Heart left ventricle (tissue), 16 donors: ENCODE results near the gene NRROS. TPM values are rescaled to one million over a fixed set of nuclear protein-coding genes. Genes with fewer than 3 reads are reported as not detected.

ENCODE experiments used
- ATAC-seq, 4 donors: fragments of 200-7000 bp; cut with Tn5 transposase; one replicate each; pipeline ENCODE4 v1.9.1; 2020 to 2022; ENCODE audit warnings: moderate library complexity in 4 of 4, mild to moderate bottlenecking in 3 of 4, moderate number of reproducible peaks in 1 of 4
- DNase-seq, 5 donors: peaks; one replicate each; pipeline ENCODE4 v3.0.0-alpha.2; 2020
- H3K27ac ChIP-seq, 12 donors: fragments of 200-600 bp; sonication (generic) in 4 of 12; one replicate each; pipeline versions ENCODE4 v1.5.0 to v1.8.0; 2016 to 2022; ENCODE audit warnings: mild to moderate bottlenecking in 2 of 12
- H3K27me3 ChIP-seq, 9 donors: fragments of 200-600 bp; sonication (generic) in 2 of 9; one replicate each; pipeline versions ENCODE4 v1.5.1 to v1.8.0; 2016 to 2022; ENCODE audit warnings: mild to moderate bottlenecking in 3 of 9
- H3K36me3 ChIP-seq, 9 donors: fragments of 200-600 bp; sonication (generic) in 2 of 9; one replicate each; pipeline versions ENCODE4 v1.5.0 to v1.8.0; 2018 to 2022; ENCODE audit warnings: mild to moderate bottlenecking in 2 of 9
- H3K4me1 ChIP-seq, 12 donors: fragments of 200-600 bp; sonication (generic) in 4 of 12; one replicate each; pipeline versions ENCODE4 v1.5.0 to v1.8.0; 2016 to 2022; ENCODE audit warnings: mild to moderate bottlenecking in 3 of 12
- H3K4me3 ChIP-seq, 12 donors: fragments of 200-600 bp; sonication (generic) in 4 of 12; one replicate each; pipeline versions ENCODE4 v1.5.0 to v1.8.0; 2017 to 2022; ENCODE audit warnings: mild to moderate bottlenecking in 9 of 12, moderate library complexity in 4 of 12
- H3K9me3 ChIP-seq, 12 donors: fragments of 200-600 bp; sonication (generic) in 4 of 12; one replicate each; pipeline versions ENCODE4 v1.5.0 to v1.8.0; 2016 to 2022; ENCODE audit warnings: mild to moderate bottlenecking in 1 of 12
- CTCF ChIP-seq, 12 donors: fragments of 200-600 bp; sonication (generic) in 4 of 12; IDR thresholded peaks; one replicate each; pipeline versions ENCODE4 v1.5.0 to v1.8.0; 2018 to 2022; ENCODE audit warnings: antibody characterized with exemption in 12 of 12, mild to moderate bottlenecking in 5 of 12
- POLR2A ChIP-seq, 2 donors: fragments of 450-650 bp; IDR thresholded peaks; one replicate each; pipeline ENCODE4 v1.6.1; 2017; ENCODE audit warnings: antibody characterized with exemption in 2 of 2, mild to moderate bottlenecking in 2 of 2, moderate library complexity in 2 of 2
- WGBS, 4 donors: extraction: QIAGEN DNeasy Blood & Tissue Kit in 2 of 4; methylation state at CpG; one replicate each; pipeline versions ENCODE4 v1.1.5 to v1.1.7; 2013 to 2018; 5-methylcytosine and 5-hydroxymethylcytosine counted together
- intact Hi-C, 10 donors: fragments of 100-400 bp; cut with DNase I; formaldehyde crosslinking; loops; one replicate each; pipeline versions ENCODE4 v1.11.1 to v1.14.2; 2022
- polyA plus RNA-seq, 2 donors: library from polyadenylated mRNA; stranded (reverse); fragments of 200-250 nt; gene quantifications; one replicate each; pipeline ENCODE4 v1.2.3, GENCODE V29; 2013
- total RNA-seq, 9 donors: library from RNA; depleted of rRNA in 2 of 9; stranded (reverse); fragments of >200 nt in 2 of 9; fragmentation: NEBNext Ultra II Directional in 3 of 9; extraction: Animal tissue kit (Norgen Biotek cat#: 25700) in 3 of 9; gene quantifications; one replicate each; pipeline versions ENCODE4 v1.1.0 to v1.2.4, GENCODE V29; 2016 to 2023
- donor health status: ischemic (EF 13 %, LVEDD 7.1; RV severe dilation, severe dysfunction).
- donor health status: healthy with polysubstance abuse.
- donor health status: DM: no; HTN: yes; CAD: no.
- donor health status: DM: no; HTN: no; CAD: no.
- donor health status: ischemic (EF 25% LVEDD 6.9; RV normal size, moderate dysfunction).
- donor health status: ischemic (EF 25% LVEDD 5.7; RV mildly dilated, moderate dysfunction).
- donor health status: healthy.
- donor health status: DM: yes; HTN: yes; CAD: no.
- donor health status: ischemic (EF 35%, LVEDD 5.7; RV mildly dilated, moderate dysfunction).
- donor health status: nonischemic (EF 11% LVEDD 7.7; RV severe dilation, severe dysfunction).
- donor health status: DM: yes; HTN: yes; CAD: no.
- donor health status: PGD.
- donor health status: ischemic (EF 29% LVEDD 5.4; RV normal size, mild dysfunction).
- donor health status: nonischemic (EF 23%, LVEDD 6.1; RV moderate dilation, normal function).

Gene NRROS
- total and polyA plus RNA-seq, 11 donors = 1.4 to 23.8 (median 2.9) TPM

- DNase-seq = no peak
- Histone ChIP-seq H3K36me3 (no peaks in the 10 kb centered on the region), H3K27ac (peak overlapping the region in 8 of 12 donors; percentile 0 to 91 (median 38)), H3K9me3 (no peaks in the 10 kb centered on the region), H3K4me1 (peaks cover 0 to 58% (median 4%) of the 10 kb centered on the region in 12 donors), H3K27me3 (no peaks in the 10 kb centered on the region), H3K4me3 (peak overlapping the region in 1 of 12 donors; percentile 43)
- intact Hi-C loops = no loop called here
- no peak for TF ChIP-seq POLR2A (IDR thresholded peaks at IDR 0.05)
- TF ChIP-seq CTCF (IDR thresholded peaks at IDR 0.05) = no peak
- WGBS, 4 donors = 71 to 85% (median 82%) methylated on average over 12 of the region's 12 CpGs
- peak in 3 of 4 donors; percentile 38 to 76 (median 65) for ATAC-seq
Observed at GRCh38 chr3:196624067-196624790, 15.3 kb upstream of the NRROS start.

GRCh38 chr3:196624907-196625306 lies 14.6 kb upstream of the NRROS start:
- TF ChIP-seq CTCF (IDR thresholded peaks at IDR 0.05) = no peak
- no peak for TF ChIP-seq POLR2A (IDR thresholded peaks at IDR 0.05)
- DNase-seq (peak in 4 of 5 donors; percentile 56 to 72 (median 66)), ATAC-seq (peak; percentile 48 to 85 (median 66))
- Histone ChIP-seq H3K27ac (peak overlapping the region in 6 of 12 donors; percentile 19 to 91 (median 32)), H3K4me3 (peak overlapping the region in 1 of 12 donors; percentile 43), H3K27me3 (no peaks in the 10 kb centered on the region), H3K4me1 (peaks cover 0 to 59% (median 3%) of the 10 kb centered on the region in 12 donors), H3K36me3 (no peaks in the 10 kb centered on the region), H3K9me3 (no peaks in the 10 kb centered on the region)
- 88 to 94% (median 92%) methylated on average over 13 to 16 of the region's 16 CpGs for WGBS, 4 donors
- intact Hi-C loops = no loop called here

- WGBS, 4 donors = 82 to 86% (median 84%) methylated on average over 5 to 6 of the region's 6 CpGs
- intact Hi-C loops = no loop called here
- ATAC-seq = peak in 1 of 4 donors; percentile 19
Observed at GRCh38 chr3:196625331-196625730, 14.2 kb upstream of the NRROS start.

More at GRCh38 chr3:196625331-196625730, 14.2 kb upstream of the NRROS start:
- H3K27me3 ChIP-seq = no peaks in the 10 kb centered on the region
- no peak overlapping the region for H3K4me3 ChIP-seq
- H3K9me3 ChIP-seq = no peaks in the 10 kb centered on the region
- no peaks in the 10 kb centered on the region for H3K36me3 ChIP-seq
- peaks cover 0 to 59% (median under 1%) of the 10 kb centered on the region in 12 donors for H3K4me1 ChIP-seq
- H3K27ac ChIP-seq = peak overlapping the region in 3 of 12 donors; percentile 19 to 91 (median 55)
- TF ChIP-seq POLR2A (IDR thresholded peaks at IDR 0.05) = no peak
- TF ChIP-seq CTCF (IDR thresholded peaks at IDR 0.05) = no peak
- no peak for DNase-seq
